Activated naive CD8-positive, alpha-beta T cell treated with anti-CD3 and anti-CD28 coated beads, Interleukin-2, amount 10 ng/mL, durations not matched to agents 7 days and 5 days (primary cell): Measurements from ENCODE around the gene CDC45. TPM values are rescaled to one million over a fixed set of nuclear protein-coding genes. Genes with fewer than 3 reads are reported as not detected.

Experiments
- ATAC-seq: fragments of 150-1000 bp; cut with Tn5 transposase; one replicate; pipeline ENCODE4 v1.10.0; 2021; ENCODE audit warnings: low read depth, moderate library complexity
- POLR2A ChIA-PET: fragments of 350-600 bp; sonication (Branson Sonifier 250); formaldehyde crosslinking; loops from one replicate; lab custom pipeline; 2021; ENCODE audit warnings: antibody characterized with exemption; lab: Charles Lee
- DNase-seq: peaks from one replicate; pipeline ENCODE4 v3.0.0; 2021
- H3K27ac Mint-ChIP-seq: one replicate; pipeline ENCODE4 v1.8.0; 2022; ENCODE audit warnings: mild to moderate bottlenecking, mixed read lengths
- H3K27me3 Mint-ChIP-seq: one replicate; pipeline ENCODE4 v1.8.0; 2022; ENCODE audit warnings: mild to moderate bottlenecking, moderate library complexity, mixed read lengths
- H3K36me3 Mint-ChIP-seq: one replicate; pipeline ENCODE4 v1.8.0; 2021; ENCODE audit warnings: mild to moderate bottlenecking, mixed read lengths
- H3K4me1 Mint-ChIP-seq: one replicate; pipeline ENCODE4 v1.8.0; 2021; ENCODE audit warnings: mixed read lengths
- H3K4me3 Mint-ChIP-seq: one replicate; pipeline ENCODE4 v1.8.0; 2022; ENCODE audit warnings: mild to moderate bottlenecking, moderate library complexity, mixed read lengths
- H3K9me3 Mint-ChIP-seq: one replicate; pipeline ENCODE4 v1.8.0; 2021; ENCODE audit warnings: mixed read lengths
- total RNA-seq, 2 experiments: library from RNA; stranded (reverse); gene quantifications; one replicate each; pipeline ENCODE4 v1.2.3, GENCODE V29; 2021

The CDC45 gene
- total RNA-seq, 2 experiments from 2014 or later: 54.2 to 56.1 TPM

- POLR2A ChIA-PET: interaction anchor here (0.6 to 1.6 kb wide), 3 partner anchors 60 to 336 kb away, joined by 3 to 4 read pairs (median 4); partner anchors contain the start of genes ESS2 and SLC25A1
- Mint-ChIP-seq H3K27me3 (no peaks in the 10 kb centered on the region), H3K36me3 (peaks cover 18% of the 10 kb centered on the region)
Observed at GRCh38 chr22:19480789-19481188, 1.1 kb downstream of the CDC45 start.

GRCh38 chr22:19482297-19482696 lies 2.6 kb downstream of the CDC45 start:
- Mint-ChIP-seq H3K4me1 (peaks cover 22% of the 10 kb centered on the region), H3K27me3 (no peaks in the 10 kb centered on the region), H3K9me3 (no peaks in the 10 kb centered on the region), H3K36me3 (peaks cover 20% of the 10 kb centered on the region), H3K27ac (no peak overlapping the region), H3K4me3 (no peak overlapping the region)
- DNase-seq: no peak
- ATAC-seq: no peak
- POLR2A ChIA-PET: no interaction called here

More at GRCh38 chr22:19480789-19481188, 1.1 kb downstream of the CDC45 start:
- Mint-ChIP-seq H3K9me3 (no peaks in the 10 kb centered on the region), H3K27ac (no peak overlapping the region), H3K4me3 (peak overlapping the region; percentile 100), H3K4me1 (peaks cover 31% of the 10 kb centered on the region)
- DNase-seq (no peak), ATAC-seq (no peak)

- Mint-ChIP-seq H3K27me3 (no peaks in the 10 kb centered on the region), H3K4me1 (peaks cover 14% of the 10 kb centered on the region), H3K9me3 (no peaks in the 10 kb centered on the region), H3K36me3 (peaks cover 26% of the 10 kb centered on the region), H3K4me3 (no peak overlapping the region), H3K27ac (no peak overlapping the region)
- ATAC-seq (no peak), DNase-seq (no peak)
- POLR2A ChIA-PET: no interaction called here
Observed at GRCh38 chr22:19483481-19484244, 3.9 kb downstream of the CDC45 start.

GRCh38 chr22:19488285-19488684 lies 8.6 kb downstream of the CDC45 start:
- Mint-ChIP-seq H3K4me3 (no peak overlapping the region), H3K27ac (no peak overlapping the region), H3K4me1 (no peaks in the 10 kb centered on the region), H3K27me3 (no peaks in the 10 kb centered on the region), H3K9me3 (no peaks in the 10 kb centered on the region), H3K36me3 (peaks cover 33% of the 10 kb centered on the region)
- ATAC-seq: no peak
- POLR2A ChIA-PET: interaction anchor here (0.7 kb wide), 3 partner anchors 30 to 111 kb away, joined by 3 to 7 read pairs (median 3); no protein-coding TSS in a partner anchor
- no peak for DNase-seq

- no peaks in the 10 kb centered on the region for H3K9me3 Mint-ChIP-seq
- ATAC-seq (no peak), DNase-seq (no peak)
- POLR2A ChIA-PET: no interaction called here
- H3K4me3 Mint-ChIP-seq: no peak overlapping the region
- H3K36me3 Mint-ChIP-seq: peaks cover 29% of the 10 kb centered on the region
- H3K27me3 Mint-ChIP-seq: no peaks in the 10 kb centered on the region
- no peaks in the 10 kb centered on the region for H3K4me1 Mint-ChIP-seq
- no peak overlapping the region for H3K27ac Mint-ChIP-seq
Observed at GRCh38 chr22:19488884-19489843, 9.4 kb downstream of the CDC45 start.

GRCh38 chr22:19490628-19491230 lies 11.0 kb downstream of the CDC45 start:
- POLR2A ChIA-PET: no interaction called here
- no peaks in the 10 kb centered on the region for H3K9me3 Mint-ChIP-seq
- no peak for ATAC-seq
- H3K4me3 Mint-ChIP-seq: no peak overlapping the region
- H3K27ac Mint-ChIP-seq: no peak overlapping the region
- H3K4me1 Mint-ChIP-seq: no peaks in the 10 kb centered on the region
- peaks cover 20% of the 10 kb centered on the region for H3K36me3 Mint-ChIP-seq
- H3K27me3 Mint-ChIP-seq: no peaks in the 10 kb centered on the region
- DNase-seq: no peak

GRCh38 chr22:19492504-19493174 lies 12.9 kb downstream of the CDC45 start:
- H3K36me3 Mint-ChIP-seq: peaks cover 19% of the 10 kb centered on the region
- ATAC-seq: no peak
- POLR2A ChIA-PET: no interaction called here

GRCh38 chr22:19494001-19494560 lies 14.4 kb downstream of the CDC45 start:
- Mint-ChIP-seq H3K36me3 (peaks cover 14% of the 10 kb centered on the region), H3K27me3 (no peaks in the 10 kb centered on the region), H3K9me3 (no peaks in the 10 kb centered on the region), H3K4me1 (no peaks in the 10 kb centered on the region), H3K4me3 (no peak overlapping the region), H3K27ac (no peak overlapping the region)
- no peak for DNase-seq
- ATAC-seq: no peak
- POLR2A ChIA-PET: no interaction called here

More at GRCh38 chr22:19492504-19493174, 12.9 kb downstream of the CDC45 start:
- DNase-seq: no peak
- Mint-ChIP-seq H3K4me1 (no peaks in the 10 kb centered on the region), H3K9me3 (no peaks in the 10 kb centered on the region), H3K4me3 (no peak overlapping the region), H3K27me3 (no peaks in the 10 kb centered on the region), H3K27ac (peak overlapping the region; percentile 35)

- no peaks in the 10 kb centered on the region for H3K9me3 Mint-ChIP-seq
- H3K4me3 Mint-ChIP-seq: no peak overlapping the region
- no peaks in the 10 kb centered on the region for H3K4me1 Mint-ChIP-seq
- no peak for ATAC-seq
- DNase-seq: no peak
- H3K27ac Mint-ChIP-seq: no peak overlapping the region
- H3K36me3 Mint-ChIP-seq: peaks cover 14% of the 10 kb centered on the region
- POLR2A ChIA-PET: no interaction called here
- no peaks in the 10 kb centered on the region for H3K27me3 Mint-ChIP-seq
Observed at GRCh38 chr22:19494676-19495173, 15.0 kb downstream of the CDC45 start.

GRCh38 chr22:19495562-19496323 lies 16.0 kb downstream of the CDC45 start:
- Mint-ChIP-seq H3K4me3 (no peak overlapping the region), H3K36me3 (peaks cover 11% of the 10 kb centered on the region), H3K4me1 (no peaks in the 10 kb centered on the region), H3K27me3 (no peaks in the 10 kb centered on the region), H3K27ac (no peak overlapping the region), H3K9me3 (no peaks in the 10 kb centered on the region)
- DNase-seq (no peak), ATAC-seq (no peak)
- POLR2A ChIA-PET: interaction anchor here (0.9 kb wide), 1 partner anchor 134 kb away, joined by 3 read pairs; no protein-coding TSS in a partner anchor

- DNase-seq: no peak
- Mint-ChIP-seq H3K4me3 (no peak overlapping the region), H3K9me3 (no peaks in the 10 kb centered on the region), H3K27ac (no peak overlapping the region), H3K27me3 (no peaks in the 10 kb centered on the region), H3K4me1 (no peaks in the 10 kb centered on the region), H3K36me3 (peaks cover 11% of the 10 kb centered on the region)
- ATAC-seq: no peak
- POLR2A ChIA-PET: interaction anchor here (0.9 kb wide), 1 partner anchor 134 kb away, joined by 3 read pairs; no protein-coding TSS in a partner anchor
Observed at GRCh38 chr22:19496324-19496630, 16.6 kb downstream of the CDC45 start.

GRCh38 chr22:19497245-19497644 lies 17.5 kb downstream of the CDC45 start:
- ATAC-seq: no peak
- Mint-ChIP-seq H3K27ac (no peak overlapping the region), H3K4me1 (no peaks in the 10 kb centered on the region), H3K36me3 (peaks cover 10% of the 10 kb centered on the region), H3K4me3 (no peak overlapping the region), H3K9me3 (no peaks in the 10 kb centered on the region), H3K27me3 (no peaks in the 10 kb centered on the region)
- DNase-seq: no peak
- POLR2A ChIA-PET: interaction anchor here (1.3 kb wide), 1 partner anchor 133 kb away, joined by 3 read pairs; no protein-coding TSS in a partner anchor
